Pancreas (tissue), 10 donors: ENCODE measurements around the gene HSPA4. TPM values are rescaled to one million over a fixed set of nuclear protein-coding genes. Genes with fewer than 3 reads are reported as not detected.
A peak's percentile ranks its signal among the peaks of the same experiment; 100 is the strongest.

Source experiments
- ATAC-seq, 4 donors: fragments of 200-7000 bp; cut with Tn5 transposase; one replicate each; pipeline versions ENCODE4 v1.8.0 to v1.9.1; 2020; ENCODE audit warnings: mild to moderate bottlenecking in 4 of 4, moderate library complexity in 4 of 4
- DNase-seq, 6 donors: peaks; one replicate each; pipeline ENCODE4 v3.0.0-alpha.2; 2020
- FAIRE-seq: peaks from 2 replicates; lab custom pipeline; 2012; peaks lifted over from hg19 to GRCh38; lab: Jason Lieb, UNC
- H3K27ac ChIP-seq, 4 donors: fragments of 200-600 bp; sonication (generic); 1 replicate in 3 of 4; 2 replicates in 1 of 4; pipeline versions ENCODE4 v1.5.0 to v1.8.0; 2020
- H3K27me3 ChIP-seq, 4 donors: fragments of 200-600 bp; one replicate each; pipeline ENCODE4 v1.8.0; 2021
- H3K36me3 ChIP-seq, 3 donors: fragments of 200-600 bp; sonication (generic) in 1 of 3; one replicate each; pipeline versions ENCODE4 v1.5.0 to v1.8.0; 2020 to 2021
- H3K4me1 ChIP-seq, 3 donors: fragments of 200-600 bp; one replicate each; pipeline ENCODE4 v1.8.0; 2021
- H3K4me3 ChIP-seq, 4 donors: fragments of 200-600 bp; sonication (generic) in 2 of 4; one replicate each; pipeline versions ENCODE4 v1.5.0 to v1.8.0; 2020 to 2021
- H3K9me3 ChIP-seq, 4 donors: fragments of 200-600 bp; one replicate each; pipeline ENCODE4 v1.8.0; 2021
- WGBS, 2 donors: extraction: QIAGEN DNeasy Blood & Tissue Kit; methylation state at CpG; one replicate each; pipeline ENCODE4 v1.1.7; 2013; 5-methylcytosine and 5-hydroxymethylcytosine counted together
- intact Hi-C, 3 donors: fragments of 100-400 bp; cut with DNase I; formaldehyde crosslinking; loops; one replicate each; pipeline versions ENCODE4 v1.11.1 to v1.14.2; 2022
- polyA plus RNA-seq, 2 donors: library from polyadenylated mRNA; stranded (reverse); fragments of 200-250 nt; gene quantifications; one replicate each; pipeline ENCODE4 v1.2.3, GENCODE V29; 2013
- total RNA-seq, 6 donors: library from RNA; stranded (reverse); fragmentation: NEBNext Ultra II Directional in 4 of 6; extraction: Animal tissue kit (Norgen Biotek cat#: 25700) in 4 of 6; gene quantifications; one replicate each; pipeline versions ENCODE4 v1.2.1 to v1.2.4, GENCODE V29; 2021 to 2023
- TF ChIP-seq, protein P1 (sequence below), 4 donors: fragments of 200-600 bp; sonication (generic) in 3 of 4; IDR thresholded peaks; one replicate each; pipeline versions ENCODE4 v1.5.0 to v1.8.0; 2021; ENCODE audit warnings: antibody characterized with exemption in 4 of 4
- donor health status: healthy with polysubstance abuse.
- donor health status: DM: no; HTN: no; CAD: no; lungs with moderate emphysema.
- donor health status: DM: no; HTN: no; CAD: no.
- donor health status: control.
- donor health status: control.
- donor health status: Bipolar disorder and iron deficiency.
- donor health status: DM: yes; HTN: yes; CAD: no.
- donor health status: DM: no; HTN: no; CAD: no.
- donor health status: DM: no; HTN: no; CAD: no.
- donor health status: DM: yes; HTN: yes; CAD: no.

HSPA4 gene
- total and polyA plus RNA-seq, 8 donors = 21.3 to 44.0 (median 32.1) TPM

DNA sequence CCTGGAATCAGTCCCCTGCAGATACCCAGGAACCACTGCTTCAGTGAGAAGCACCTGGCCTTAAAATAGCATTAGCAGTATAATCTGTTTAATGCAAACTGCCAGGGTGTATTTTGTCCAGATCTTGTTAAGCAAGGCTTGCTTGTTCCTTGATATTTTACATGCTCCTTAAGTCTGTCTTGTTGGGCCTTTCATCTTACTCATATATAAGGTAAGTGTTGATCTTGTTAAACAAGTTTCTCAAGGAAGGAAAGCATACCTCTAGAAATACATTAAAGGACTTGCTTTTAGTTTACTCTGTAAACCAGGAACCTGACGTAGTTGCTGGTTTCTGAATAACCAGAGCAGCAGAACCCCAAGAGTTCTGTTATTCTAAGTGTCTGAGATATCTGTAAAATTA, 13.7 kb downstream of the HSPA4 start:
- WGBS, 2 donors = 60 to 69% methylated on average over 1 of the region's 1 CpG
- intact Hi-C loops = no loop called here
- TF ChIP-seq, protein P1, sequence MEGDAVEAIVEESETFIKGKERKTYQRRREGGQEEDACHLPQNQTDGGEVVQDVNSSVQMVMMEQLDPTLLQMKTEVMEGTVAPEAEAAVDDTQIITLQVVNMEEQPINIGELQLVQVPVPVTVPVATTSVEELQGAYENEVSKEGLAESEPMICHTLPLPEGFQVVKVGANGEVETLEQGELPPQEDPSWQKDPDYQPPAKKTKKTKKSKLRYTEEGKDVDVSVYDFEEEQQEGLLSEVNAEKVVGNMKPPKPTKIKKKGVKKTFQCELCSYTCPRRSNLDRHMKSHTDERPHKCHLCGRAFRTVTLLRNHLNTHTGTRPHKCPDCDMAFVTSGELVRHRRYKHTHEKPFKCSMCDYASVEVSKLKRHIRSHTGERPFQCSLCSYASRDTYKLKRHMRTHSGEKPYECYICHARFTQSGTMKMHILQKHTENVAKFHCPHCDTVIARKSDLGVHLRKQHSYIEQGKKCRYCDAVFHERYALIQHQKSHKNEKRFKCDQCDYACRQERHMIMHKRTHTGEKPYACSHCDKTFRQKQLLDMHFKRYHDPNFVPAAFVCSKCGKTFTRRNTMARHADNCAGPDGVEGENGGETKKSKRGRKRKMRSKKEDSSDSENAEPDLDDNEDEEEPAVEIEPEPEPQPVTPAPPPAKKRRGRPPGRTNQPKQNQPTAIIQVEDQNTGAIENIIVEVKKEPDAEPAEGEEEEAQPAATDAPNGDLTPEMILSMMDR (IDR thresholded peaks at IDR 0.05) = no peak
- H3K9me3 ChIP-seq = no peaks in the 10 kb centered on the region
- FAIRE-seq (no peak), ATAC-seq (no peak), DNase-seq (no peak)
- no peak overlapping the region for H3K27ac ChIP-seq
- no peaks in the 10 kb centered on the region for H3K4me1 ChIP-seq
- H3K27me3 ChIP-seq = no peaks in the 10 kb centered on the region
- no peak overlapping the region for H3K4me3 ChIP-seq
- peaks cover 2 to 33% (median 9%) of the 10 kb centered on the region in 3 donors for H3K36me3 ChIP-seq

DNA sequence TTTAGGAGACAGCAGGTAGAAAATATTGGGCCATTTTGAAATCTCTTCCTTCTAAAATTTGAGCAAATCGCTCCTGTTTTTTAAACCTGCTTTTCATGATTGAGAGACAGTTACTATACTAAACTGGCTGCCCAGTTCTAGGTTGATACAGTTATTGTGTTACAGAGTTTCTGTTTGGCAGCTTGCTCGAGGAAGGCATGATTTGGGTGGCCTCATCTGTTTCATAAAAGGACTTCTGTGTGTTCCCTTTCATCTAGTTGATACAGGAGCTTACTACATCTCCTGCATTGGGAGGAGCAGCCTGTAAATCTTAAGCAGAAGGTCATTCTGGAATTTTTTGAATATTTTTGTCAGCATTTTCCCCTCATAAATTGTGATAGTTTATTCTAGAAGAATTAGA, 14.2 kb downstream of the HSPA4 start:
- 76 to 89% methylated on average over 2 of the region's 2 CpGs for WGBS, 2 donors
- intact Hi-C loops = no loop called here
- ATAC-seq (no peak), FAIRE-seq (no peak), DNase-seq (no peak)
- H3K27ac ChIP-seq = no peak overlapping the region
- H3K4me1 ChIP-seq = no peaks in the 10 kb centered on the region
- TF ChIP-seq, protein P1 (IDR thresholded peaks at IDR 0.05) = no peak
- no peaks in the 10 kb centered on the region for H3K9me3 ChIP-seq
- H3K36me3 ChIP-seq = peaks cover 2 to 38% (median 9%) of the 10 kb centered on the region in 3 donors
- H3K4me3 ChIP-seq = no peak overlapping the region
- H3K27me3 ChIP-seq = no peaks in the 10 kb centered on the region

DNA sequence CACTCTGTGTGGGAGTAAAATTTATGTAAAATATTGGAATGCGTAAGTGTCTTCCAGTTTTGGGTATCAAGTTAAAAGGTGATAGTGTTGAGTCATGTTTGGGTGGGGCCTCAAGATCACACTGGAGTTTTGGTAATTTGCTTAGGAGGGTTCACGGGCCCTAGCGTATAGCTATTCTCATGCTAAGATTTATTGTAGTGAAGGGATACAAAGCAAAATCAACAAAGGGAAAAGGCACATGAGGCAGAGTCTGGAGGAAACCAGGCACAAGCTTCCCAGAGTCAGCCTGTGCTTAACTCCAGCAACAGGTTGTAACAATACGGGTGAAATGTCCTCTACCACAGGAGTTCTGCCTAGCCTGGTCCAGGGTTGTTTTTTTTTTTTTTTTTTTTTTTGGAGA, 20.2 kb downstream of the HSPA4 start:
- Histone ChIP-seq H3K4me3 (no peak overlapping the region), H3K27me3 (no peaks in the 10 kb centered on the region), H3K36me3 (peaks cover 2 to 40% (median 9%) of the 10 kb centered on the region in 3 donors), H3K9me3 (no peaks in the 10 kb centered on the region), H3K4me1 (no peaks in the 10 kb centered on the region), H3K27ac (no peak overlapping the region)
- ATAC-seq (no peak), FAIRE-seq (no peak), DNase-seq (no peak)
- intact Hi-C loops = no loop called here
- 89 to 90% methylated on average over 4 of the region's 4 CpGs for WGBS, 2 donors
- TF ChIP-seq, protein P1 (IDR thresholded peaks at IDR 0.05) = no peak

DNA sequence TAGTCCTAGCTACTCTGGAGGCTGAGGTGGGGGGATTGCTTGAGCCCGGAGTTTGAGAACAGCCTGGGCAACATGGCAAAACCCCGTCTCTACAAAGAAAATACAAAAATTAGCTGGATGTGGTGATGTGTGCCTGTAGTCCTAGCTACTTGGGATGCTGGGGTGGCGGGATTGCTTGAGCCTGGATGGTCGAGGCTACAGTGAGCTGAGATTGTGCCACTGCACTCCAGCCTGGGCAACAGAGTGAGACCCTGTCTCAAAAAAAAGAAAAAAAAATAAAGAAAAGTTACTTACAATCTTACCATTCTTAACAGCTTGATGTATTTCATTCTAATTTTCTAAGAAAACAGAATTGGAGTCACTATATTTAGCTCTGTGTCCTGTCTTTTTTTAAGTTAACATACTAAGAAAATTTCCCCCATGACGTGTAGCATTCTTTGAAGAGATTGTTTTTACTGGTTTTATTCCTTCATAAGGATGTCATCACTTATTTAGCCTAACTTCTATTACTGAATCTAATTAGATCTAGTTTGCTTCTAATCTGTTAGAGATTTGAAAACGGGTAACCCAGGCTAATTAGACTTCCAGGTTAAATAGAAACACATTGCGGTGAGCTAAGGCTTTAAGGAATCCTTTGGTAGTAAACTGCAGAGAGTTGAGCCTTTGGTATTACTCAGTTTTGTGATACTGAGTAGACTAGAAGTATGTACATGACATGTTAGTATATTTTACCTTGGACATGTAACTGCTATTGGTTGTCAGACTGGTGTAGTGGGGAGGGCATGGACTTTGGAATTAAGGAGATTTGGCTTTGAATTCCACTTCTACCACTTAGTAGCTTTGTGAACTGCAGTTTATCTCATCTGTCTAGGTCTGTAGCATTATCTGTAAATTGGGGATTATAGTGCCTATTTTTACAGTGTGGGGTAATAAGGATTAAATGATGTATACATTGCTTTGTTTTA, 24.0 kb downstream of the HSPA4 start:
- no peak overlapping the region for H3K4me3 ChIP-seq
- peaks cover 0 to 14% (median 0%) of the 10 kb centered on the region in 3 donors for H3K36me3 ChIP-seq
- whole genome bisulfite sequencing, 2 donors = 83 to 84% methylated on average over 7 of the region's 7 CpGs
- FAIRE-seq = no peak
- H3K27ac ChIP-seq = no peak overlapping the region
- H3K27me3 ChIP-seq = no peaks in the 10 kb centered on the region
- no peaks in the 10 kb centered on the region for H3K9me3 ChIP-seq
- peak in 3 of 4 donors; percentile 50 to 69 (median 59) for ATAC-seq
- DNase-seq = no peak
- intact Hi-C loops = no loop called here
- no peaks in the 10 kb centered on the region for H3K4me1 ChIP-seq
- TF ChIP-seq, protein P1 (IDR thresholded peaks at IDR 0.05) = no peak

DNA sequence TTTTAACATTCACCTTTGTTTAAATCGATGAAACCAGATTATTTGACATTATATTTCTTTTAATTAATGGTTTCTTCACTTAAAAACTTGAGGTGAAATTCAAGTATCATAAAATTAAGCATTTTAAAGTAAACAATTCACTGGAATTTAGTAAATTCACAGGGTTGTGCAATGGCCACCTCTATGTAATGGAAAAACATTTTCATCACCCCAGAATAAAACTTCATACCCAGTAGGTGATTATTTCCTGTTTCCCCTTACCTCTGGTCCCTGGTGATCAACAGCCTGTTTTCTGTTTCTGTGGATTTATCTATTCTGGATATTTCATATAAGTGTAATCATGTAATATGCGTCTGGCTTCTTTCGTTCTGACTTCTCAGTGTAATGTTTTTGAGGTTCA, 27.2 kb downstream of the HSPA4 start:
- H3K4me3 ChIP-seq = no peak overlapping the region
- no peak overlapping the region for H3K27ac ChIP-seq
- no peaks in the 10 kb centered on the region for H3K4me1 ChIP-seq
- H3K9me3 ChIP-seq = no peaks in the 10 kb centered on the region
- intact Hi-C loops = no loop called here
- peaks cover 0 to 7% (median under 1%) of the 10 kb centered on the region in 3 donors for H3K36me3 ChIP-seq
- TF ChIP-seq, protein P1 (IDR thresholded peaks at IDR 0.05) = no peak
- FAIRE-seq = no peak
- ATAC-seq = no peak
- no peaks in the 10 kb centered on the region for H3K27me3 ChIP-seq
- WGBS, 2 donors = 94 to 96% methylated on average over 3 of the region's 3 CpGs
- DNase-seq = no peak
